Activated CD4-positive, alpha-beta memory T cell treated with anti-CD3 and anti-CD28 coated beads, Interleukin-2, amount 10 ng/mL, durations not matched to agents 7 days and 5 days (primary cell): ENCODE measurements around the gene VPS18. TPM values are rescaled to one million over a fixed set of nuclear protein-coding genes. Genes with fewer than 3 reads are reported as not detected.

Experiments
- CTCF ChIA-PET: fragments of 350-600 bp; sonication (Branson Sonifier 250); formaldehyde crosslinking; loops from one replicate; lab custom pipeline; 2021; ENCODE audit warnings: antibody characterized with exemption, inconsistent platforms; lab: Charles Lee
- POLR2A ChIA-PET: fragments of 350-600 bp; sonication (Branson Sonifier 250); formaldehyde crosslinking; loops from one replicate; lab custom pipeline; 2021; ENCODE audit warnings: antibody characterized with exemption; lab: Charles Lee
- DNase-seq: peaks from one replicate; pipeline ENCODE4 v3.0.0-alpha.2; 2020
- H3K27ac Mint-ChIP-seq: one replicate; pipeline ENCODE4 v1.8.0; 2021; ENCODE audit warnings: mild to moderate bottlenecking, mixed read lengths
- H3K27me3 Mint-ChIP-seq: one replicate; pipeline ENCODE4 v1.8.0; 2021; ENCODE audit warnings: mixed read lengths
- H3K36me3 Mint-ChIP-seq: one replicate; pipeline ENCODE4 v1.8.0; 2021; ENCODE audit warnings: low read depth, mixed read lengths
- H3K4me1 Mint-ChIP-seq: one replicate; pipeline ENCODE4 v1.8.0; 2021; ENCODE audit warnings: mixed read lengths
- H3K4me3 Mint-ChIP-seq: one replicate; pipeline ENCODE4 v1.8.0; 2021; ENCODE audit warnings: mild to moderate bottlenecking, mixed read lengths
- H3K9me3 Mint-ChIP-seq: one replicate; pipeline ENCODE4 v1.8.0; 2021; ENCODE audit warnings: mixed read lengths
- total RNA-seq, 2 experiments: library from RNA; stranded (reverse); gene quantifications; one replicate each; pipeline ENCODE4 v1.2.3, GENCODE V29; 2021

The VPS18 gene
- total RNA-seq, 2 experiments from 2014 or later, result 16.3 to 17.1 TPM

GRCh38 chr15:40917585-40917984 is 23.3 kb downstream of the VPS18 start:
- no peak overlapping the region for H3K27ac Mint-ChIP-seq
- no peak overlapping the region for H3K4me3 Mint-ChIP-seq
- H3K4me1 Mint-ChIP-seq, result no peaks in the 10 kb centered on the region
- ChIA-PET CTCF (interaction anchor here (0.7 to 1.9 kb wide), 3 partner anchors 22 to 24 kb away, joined by 3 to 6 read pairs (median 3); partner anchors contain the start of gene VPS18), POLR2A (no interaction called here)
- no peak for DNase-seq
- peaks cover 5% of the 10 kb centered on the region for H3K27me3 Mint-ChIP-seq
- H3K36me3 Mint-ChIP-seq, result no peaks in the 10 kb centered on the region
- no peaks in the 10 kb centered on the region for H3K9me3 Mint-ChIP-seq

- Mint-ChIP-seq H3K4me1 (no peaks in the 10 kb centered on the region), H3K27ac (no peak overlapping the region), H3K4me3 (no peak overlapping the region), H3K27me3 (peaks cover 5% of the 10 kb centered on the region), H3K36me3 (no peaks in the 10 kb centered on the region), H3K9me3 (no peaks in the 10 kb centered on the region)
- CTCF ChIA-PET, result interaction anchor here (1.1 to 1.9 kb wide), 3 partner anchors 12 to 24 kb away, joined by 3 to 6 read pairs (median 3); partner anchors contain the start of gene VPS18
- POLR2A ChIA-PET, result no interaction called here
- DNase-seq, result no peak
Observed at GRCh38 chr15:40918146-40918798, 24.0 kb downstream of the VPS18 start.

- peaks cover 9% of the 10 kb centered on the region for H3K27me3 Mint-ChIP-seq
- ChIA-PET POLR2A (no interaction called here), CTCF (interaction anchor here (1.1 to 1.9 kb wide), 3 partner anchors 12 to 25 kb away, joined by 3 to 6 read pairs (median 3); partner anchors contain the start of gene VPS18)
- H3K4me1 Mint-ChIP-seq, result no peaks in the 10 kb centered on the region
- DNase-seq, result no peak
- no peak overlapping the region for H3K27ac Mint-ChIP-seq
- no peak overlapping the region for H3K4me3 Mint-ChIP-seq
- H3K9me3 Mint-ChIP-seq, result no peaks in the 10 kb centered on the region
- no peaks in the 10 kb centered on the region for H3K36me3 Mint-ChIP-seq
Observed at GRCh38 chr15:40918799-40919392, 24.6 kb downstream of the VPS18 start.

- Mint-ChIP-seq H3K9me3 (no peaks in the 10 kb centered on the region), H3K27ac (no peak overlapping the region), H3K4me3 (no peak overlapping the region), H3K27me3 (peaks cover 32% of the 10 kb centered on the region), H3K36me3 (no peaks in the 10 kb centered on the region), H3K4me1 (peaks cover 8% of the 10 kb centered on the region)
- no peak for DNase-seq
- CTCF ChIA-PET, result interaction anchor here (2.4 kb wide), 1 partner anchor 15 kb away, joined by 9 read pairs; no protein-coding TSS in a partner anchor
- POLR2A ChIA-PET, result interaction anchor here (0.9 kb wide), 1 partner anchor 10 kb away, joined by 6 read pairs; no protein-coding TSS in a partner anchor
Observed at GRCh38 chr15:40921949-40922607, 27.8 kb downstream of the VPS18 start.

- DNase-seq, result no peak
- peaks cover 12% of the 10 kb centered on the region for H3K4me1 Mint-ChIP-seq
- CTCF ChIA-PET, result interaction anchor here (1.3 kb wide), 1 partner anchor 99 kb away, joined by 3 read pairs; no protein-coding TSS in a partner anchor
- H3K9me3 Mint-ChIP-seq, result no peaks in the 10 kb centered on the region
- H3K4me3 Mint-ChIP-seq, result no peak overlapping the region
- H3K36me3 Mint-ChIP-seq, result no peaks in the 10 kb centered on the region
- no peak overlapping the region for H3K27ac Mint-ChIP-seq
- POLR2A ChIA-PET, result no interaction called here
- H3K27me3 Mint-ChIP-seq, result peaks cover 35% of the 10 kb centered on the region
Observed at GRCh38 chr15:40922608-40923005, 28.4 kb downstream of the VPS18 start.

- H3K9me3 Mint-ChIP-seq, result no peaks in the 10 kb centered on the region
- POLR2A ChIA-PET, result interaction anchor here (0.9 kb wide), 1 partner anchor 18 kb away, joined by 4 read pairs; no protein-coding TSS in a partner anchor
- CTCF ChIA-PET, result interaction anchor here (1.0 to 1.7 kb wide), 6 partner anchors 15 to 98 kb away, joined by 3 to 5 read pairs (median 3); no protein-coding TSS in a partner anchor
Observed at GRCh38 chr15:40923551-40923950, 29.3 kb downstream of the VPS18 start.

GRCh38 chr15:40925495-40925862 is 31.2 kb downstream of the VPS18 start:
- H3K4me1 Mint-ChIP-seq, result peaks cover 33% of the 10 kb centered on the region
- DNase-seq, result no peak
- CTCF ChIA-PET, result no interaction called here
- H3K36me3 Mint-ChIP-seq, result no peaks in the 10 kb centered on the region
- H3K4me3 Mint-ChIP-seq, result no peak overlapping the region
- peaks cover 59% of the 10 kb centered on the region for H3K27me3 Mint-ChIP-seq
- H3K27ac Mint-ChIP-seq, result no peak overlapping the region
- H3K9me3 Mint-ChIP-seq, result no peaks in the 10 kb centered on the region
- POLR2A ChIA-PET, result no interaction called here

More at GRCh38 chr15:40923551-40923950, 29.3 kb downstream of the VPS18 start:
- DNase-seq, result no peak
- Mint-ChIP-seq H3K36me3 (no peaks in the 10 kb centered on the region), H3K4me3 (no peak overlapping the region), H3K4me1 (peaks cover 17% of the 10 kb centered on the region), H3K27me3 (peaks cover 42% of the 10 kb centered on the region), H3K27ac (no peak overlapping the region)

GRCh38 chr15:40925863-40926658 is 31.8 kb downstream of the VPS18 start:
- Mint-ChIP-seq H3K27ac (no peak overlapping the region), H3K36me3 (no peaks in the 10 kb centered on the region), H3K4me1 (peaks cover 39% of the 10 kb centered on the region), H3K9me3 (no peaks in the 10 kb centered on the region), H3K27me3 (peaks cover 62% of the 10 kb centered on the region), H3K4me3 (no peak overlapping the region)
- CTCF ChIA-PET, result no interaction called here
- DNase-seq, result no peak
- POLR2A ChIA-PET, result interaction anchor here (2.0 kb wide), 1 partner anchor 31 kb away, joined by 8 read pairs; the partner anchor contains the start of gene VPS18

GRCh38 chr15:40926659-40927494 is 32.6 kb downstream of the VPS18 start:
- Mint-ChIP-seq H3K4me3 (no peak overlapping the region), H3K9me3 (no peaks in the 10 kb centered on the region), H3K36me3 (no peaks in the 10 kb centered on the region), H3K27me3 (peaks cover 70% of the 10 kb centered on the region), H3K4me1 (peaks cover 44% of the 10 kb centered on the region), H3K27ac (no peak overlapping the region)
- POLR2A ChIA-PET, result interaction anchor here (2.0 to 2.2 kb wide), 2 partner anchors 14 to 32 kb away, joined by 8 to 10 read pairs; partner anchors contain the start of gene VPS18
- CTCF ChIA-PET, result interaction anchor here (1.6 kb wide), 1 partner anchor 15 kb away, joined by 6 read pairs; no protein-coding TSS in a partner anchor
- no peak for DNase-seq

GRCh38 chr15:40927495-40927872 is 33.2 kb downstream of the VPS18 start:
- ChIA-PET POLR2A (interaction anchor here (0.6 to 2.2 kb wide), 4 partner anchors 13 to 49 kb away, joined by 3 to 10 read pairs (median 6); partner anchors contain the start of gene VPS18), CTCF (interaction anchor here (1.0 to 1.6 kb wide), 4 partner anchors 14 to 258 kb away, joined by 3 to 6 read pairs (median 3); partner anchors contain the start of gene VPS18)
- no peak for DNase-seq
- peaks cover 76% of the 10 kb centered on the region for H3K27me3 Mint-ChIP-seq
- no peak overlapping the region for H3K4me3 Mint-ChIP-seq
- no peaks in the 10 kb centered on the region for H3K36me3 Mint-ChIP-seq
- no peak overlapping the region for H3K27ac Mint-ChIP-seq
- no peaks in the 10 kb centered on the region for H3K9me3 Mint-ChIP-seq
- peaks cover 47% of the 10 kb centered on the region for H3K4me1 Mint-ChIP-seq
